AG08395 (cell line): ENCODE results near the gene OPCML.

ENCODE experiments used
- DNase-seq: peaks from one replicate; pipeline ENCODE4 v3.0.0; 2012; ENCODE audit warnings: mixed read lengths, low spot score

Gene OPCML

DNA sequence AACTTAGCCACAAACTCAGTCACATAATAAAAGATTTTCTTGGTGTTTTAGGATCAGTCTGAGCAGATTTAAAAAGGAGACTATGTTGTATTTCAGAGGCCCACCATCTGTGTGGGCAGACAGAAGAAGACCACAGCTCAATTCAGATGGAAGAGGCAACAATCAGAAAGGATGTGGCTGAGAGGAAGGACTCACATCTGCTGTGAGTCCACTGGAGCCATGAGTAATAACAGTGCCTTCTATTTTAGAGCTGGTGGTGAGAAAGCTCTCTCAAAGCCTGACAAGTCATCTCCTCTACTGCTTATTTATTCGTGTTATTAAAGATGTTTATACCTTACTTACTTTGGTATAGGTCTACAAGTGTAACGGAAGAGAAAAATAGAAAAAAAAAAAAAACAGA lies 357.2 kb downstream of the OPCML start:
- DNase-seq: no peak

DNA sequence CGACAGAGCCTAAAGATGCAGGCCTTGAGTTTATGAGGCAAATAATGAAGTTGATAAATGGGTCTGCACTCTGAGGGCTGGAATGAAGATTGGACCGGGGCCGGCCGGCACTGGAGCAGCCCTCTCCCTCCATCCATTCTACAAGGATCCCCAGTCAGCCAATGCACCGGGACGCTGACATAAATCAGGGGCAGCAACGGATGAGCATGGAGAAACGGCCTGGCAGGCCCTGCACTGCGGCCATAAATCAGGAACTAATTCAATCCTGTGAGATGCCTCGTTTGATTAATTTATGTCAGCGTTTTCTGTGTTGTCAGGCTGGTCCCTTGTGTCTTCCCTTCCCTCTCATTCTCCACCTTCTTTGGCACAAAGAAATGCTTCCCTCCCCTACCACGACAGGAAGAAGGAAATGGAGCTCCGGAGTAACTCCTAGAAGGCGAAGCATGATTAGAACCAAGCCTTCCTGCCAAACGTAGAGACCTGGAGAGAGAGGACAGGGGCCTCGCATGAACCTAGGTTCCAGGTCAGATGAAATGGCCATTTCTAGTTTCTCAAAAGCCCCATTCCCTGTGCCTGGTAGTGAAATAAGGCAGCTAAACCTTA lies 358.4 kb downstream of the OPCML start:
- no peak for DNase-seq

DNA sequence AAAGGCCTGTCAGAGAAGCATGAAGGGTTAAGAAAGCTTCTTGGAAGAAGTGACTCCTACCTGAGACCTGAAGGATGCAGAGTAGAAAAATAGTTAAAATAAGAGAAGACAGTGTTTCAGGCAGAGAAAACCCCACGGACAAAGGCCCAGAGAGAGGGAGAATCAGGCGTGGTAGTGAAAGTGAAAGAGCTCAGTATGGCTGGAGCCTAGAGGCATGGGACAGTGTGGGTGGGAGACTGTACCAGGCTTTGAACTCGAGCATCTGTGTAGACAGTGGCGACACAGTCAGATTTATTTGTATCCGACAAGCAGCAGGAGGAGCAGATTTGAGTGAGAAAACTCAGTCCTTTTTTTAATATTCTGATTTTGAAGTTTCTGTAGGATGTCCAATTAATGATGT lies 360.0 kb downstream of the OPCML start:
- no peak for DNase-seq

DNA sequence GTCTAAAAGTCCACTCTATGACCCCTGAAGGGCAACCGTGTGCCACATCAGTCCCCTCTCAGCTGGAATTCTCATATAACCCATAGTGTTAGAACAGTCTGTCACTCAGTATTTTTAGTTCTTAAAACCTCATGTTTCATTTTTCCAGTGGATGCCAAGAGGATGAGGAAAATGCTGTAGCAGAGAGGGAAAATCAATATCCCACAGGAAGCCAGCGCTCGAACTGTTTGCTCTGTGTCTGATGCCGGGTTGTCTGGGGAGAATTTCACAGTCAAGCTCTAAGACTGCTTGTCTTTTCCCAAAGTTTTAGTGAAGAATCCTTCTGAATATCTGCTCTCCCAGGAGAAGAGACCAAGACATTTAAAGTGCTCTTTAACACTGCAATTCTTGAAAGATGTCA lies 360.9 kb downstream of the OPCML start:
- DNase-seq: no peak

DNA sequence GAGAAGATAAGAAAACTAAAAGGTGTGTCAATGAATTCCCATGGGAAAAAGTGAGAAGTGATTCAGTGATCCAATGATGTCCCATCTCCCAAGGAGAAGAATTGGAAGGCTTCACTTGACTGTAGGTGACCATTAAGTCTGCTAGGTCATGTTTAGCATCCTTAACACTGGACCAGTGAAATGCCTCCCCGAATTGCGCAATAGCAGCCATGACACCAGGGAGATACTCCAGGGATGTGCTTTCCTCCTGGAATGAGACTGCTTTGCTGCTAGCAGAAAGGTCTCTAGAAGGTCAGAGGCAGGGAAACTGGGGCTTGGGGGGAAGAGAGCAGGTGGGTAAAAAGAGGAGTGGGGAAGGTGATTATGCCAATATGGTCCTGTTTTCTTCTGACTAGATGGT lies 364.3 kb downstream of the OPCML start:
- DNase-seq: no peak

DNA sequence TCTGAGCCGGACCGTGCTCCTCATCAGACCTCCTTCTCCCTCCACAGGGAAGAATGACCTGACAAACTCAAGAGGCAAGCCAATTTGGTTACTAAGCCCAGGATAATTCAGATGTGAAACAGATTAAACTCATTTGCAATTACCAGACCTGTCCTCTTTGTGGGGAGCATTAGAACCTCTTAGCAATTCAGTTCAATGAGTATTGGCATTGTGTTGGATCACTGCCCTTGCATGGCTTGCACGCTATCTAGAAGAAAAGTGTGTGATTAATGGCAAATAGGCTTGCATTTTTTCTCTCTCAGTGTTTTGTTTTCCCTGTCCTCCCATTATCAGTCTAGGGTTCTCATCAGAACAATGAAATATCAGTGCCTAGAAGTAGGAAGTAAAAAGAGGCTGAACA lies 365.6 kb downstream of the OPCML start:
- DNase-seq: no peak

DNA sequence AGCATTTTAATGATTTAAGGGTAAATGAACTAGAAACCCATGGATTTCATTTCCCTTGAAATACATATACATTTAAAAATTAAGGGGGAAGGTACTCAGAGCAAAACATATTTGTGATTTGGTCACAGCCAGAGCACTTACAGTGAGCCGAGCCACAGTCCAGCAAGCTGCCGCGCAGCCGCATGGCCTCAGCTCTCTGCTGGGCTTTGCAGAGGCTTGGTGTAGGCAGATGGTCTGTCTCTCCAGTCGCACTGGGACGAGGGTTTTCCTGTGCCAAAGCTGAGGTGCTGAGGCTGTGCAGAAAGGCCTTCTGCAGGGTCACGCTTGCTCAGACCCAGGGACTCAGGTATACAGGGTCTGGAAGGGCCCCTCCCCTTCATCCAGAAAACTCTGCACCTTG lies 367.3 kb downstream of the OPCML start:
- no peak for DNase-seq

DNA sequence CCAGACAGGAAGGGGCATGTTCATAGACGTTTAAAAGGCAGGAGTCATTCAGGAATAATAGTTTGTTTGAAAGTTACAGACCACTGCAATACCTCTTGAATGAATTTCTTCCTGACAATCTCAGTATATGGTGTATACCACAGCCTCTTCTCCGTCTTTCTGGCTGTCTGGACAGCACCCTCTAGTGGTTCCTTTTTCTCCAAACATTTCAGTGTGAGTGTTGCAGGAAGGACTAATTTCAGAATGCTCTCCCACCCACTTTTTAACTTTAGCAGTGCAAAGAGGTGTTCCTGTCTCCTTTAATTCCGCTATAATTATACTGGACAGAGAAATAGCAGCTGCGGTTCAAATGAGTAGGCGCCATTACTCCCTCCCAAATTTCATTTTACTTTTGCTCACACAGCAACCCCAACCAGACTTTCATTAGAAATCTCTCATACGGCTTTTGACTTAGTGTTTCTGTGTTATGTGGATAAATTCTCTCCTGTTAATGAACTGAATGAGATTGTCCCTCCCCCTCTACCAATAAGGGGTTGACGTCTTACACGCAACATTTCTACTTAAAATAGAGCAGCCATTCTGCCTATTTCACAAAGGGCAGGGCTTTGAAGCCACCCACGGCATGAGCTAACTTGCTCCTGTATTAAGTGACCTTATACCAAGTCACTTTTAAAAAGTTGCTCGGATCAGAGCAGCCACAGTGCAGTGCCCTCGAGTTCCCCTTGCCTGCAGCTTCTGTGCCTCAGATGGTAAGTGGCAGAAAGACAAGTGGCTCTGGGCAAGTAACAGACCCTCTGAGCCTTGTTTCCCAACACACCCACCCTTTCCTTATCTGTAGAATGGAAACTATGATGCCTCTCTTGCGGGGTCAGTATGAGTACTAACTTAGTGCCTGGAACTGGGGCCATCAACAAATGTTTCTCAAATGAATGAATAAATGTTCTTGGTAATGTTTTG lies 368.6 kb downstream of the OPCML start:
- peak; percentile 45 for DNase-seq

DNA sequence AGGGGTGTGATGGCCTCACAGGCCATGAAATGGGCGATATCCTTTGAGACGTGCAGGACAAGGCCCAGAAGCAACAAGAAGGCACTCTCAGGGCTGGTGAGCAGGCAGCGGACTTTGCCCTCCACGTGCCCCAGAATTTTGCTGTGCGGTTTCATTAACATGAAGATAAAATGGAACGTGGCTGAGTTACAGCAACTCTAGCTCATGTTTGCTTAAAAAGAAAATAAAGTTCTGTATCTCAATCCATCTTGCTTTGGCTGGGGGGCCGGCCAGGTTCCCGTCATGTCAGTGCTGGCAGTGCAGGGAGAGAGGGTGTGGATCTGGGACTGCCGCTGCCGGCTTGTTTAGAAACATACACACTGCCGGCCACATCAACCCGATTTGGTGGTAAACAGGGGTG lies 370.1 kb downstream of the OPCML start:
- no peak for DNase-seq

DNA sequence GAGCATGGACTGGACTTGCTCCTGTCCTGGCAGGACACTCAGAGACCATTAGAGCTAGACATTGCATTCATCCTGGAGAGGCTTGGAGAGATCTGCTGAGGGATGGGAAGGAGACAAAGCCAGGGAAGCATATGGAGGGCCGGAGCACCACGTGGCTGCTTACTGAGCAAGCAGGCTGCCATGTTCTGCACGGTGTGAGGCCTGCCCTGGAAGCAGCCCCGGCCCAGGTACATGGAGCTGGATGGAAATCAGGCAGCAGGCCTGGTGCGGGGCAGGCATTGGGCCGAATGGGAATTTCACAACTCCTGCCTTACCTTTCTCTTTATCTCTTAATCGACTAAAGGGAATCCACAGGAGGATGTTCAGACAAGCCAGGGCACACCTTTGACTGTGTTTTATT lies 371.5 kb downstream of the OPCML start:
- DNase-seq: no peak

DNA sequence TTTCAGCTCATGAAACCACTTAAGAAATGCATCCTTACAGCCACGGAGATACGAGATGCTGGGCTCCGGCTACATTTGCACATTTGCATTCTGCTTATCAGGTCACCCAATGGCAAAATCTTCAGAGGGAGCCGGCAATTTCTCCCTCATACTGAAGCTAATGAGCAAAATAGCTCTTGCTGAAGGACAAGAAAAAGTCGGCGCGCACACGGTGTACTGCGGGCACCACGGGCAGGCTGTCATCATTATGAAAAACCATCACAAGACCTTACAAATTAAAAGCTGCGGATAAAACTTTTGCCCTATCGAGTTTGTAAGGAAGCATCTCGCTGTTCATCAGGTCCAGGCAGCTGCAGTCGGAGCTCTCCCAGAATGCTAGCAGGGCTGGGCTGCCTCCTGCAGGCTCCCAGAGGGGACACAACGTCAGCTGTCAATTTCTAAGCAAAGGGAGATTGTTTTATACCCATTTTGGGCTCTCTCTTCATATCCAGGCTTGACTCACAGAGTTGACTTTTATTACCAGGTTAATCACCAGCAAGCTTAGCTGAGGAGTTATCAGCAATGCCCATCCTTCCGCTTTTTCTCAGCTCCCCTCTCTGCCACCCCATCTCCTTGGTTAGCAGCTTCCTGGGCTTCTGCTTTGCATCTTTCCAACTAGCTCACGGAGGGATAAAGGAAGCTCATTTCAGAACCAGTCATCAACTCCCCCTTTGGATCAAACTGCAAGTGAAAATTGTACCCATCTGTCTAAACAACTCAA lies 375.1 kb downstream of the OPCML start:
- DNase-seq: no peak

DNA sequence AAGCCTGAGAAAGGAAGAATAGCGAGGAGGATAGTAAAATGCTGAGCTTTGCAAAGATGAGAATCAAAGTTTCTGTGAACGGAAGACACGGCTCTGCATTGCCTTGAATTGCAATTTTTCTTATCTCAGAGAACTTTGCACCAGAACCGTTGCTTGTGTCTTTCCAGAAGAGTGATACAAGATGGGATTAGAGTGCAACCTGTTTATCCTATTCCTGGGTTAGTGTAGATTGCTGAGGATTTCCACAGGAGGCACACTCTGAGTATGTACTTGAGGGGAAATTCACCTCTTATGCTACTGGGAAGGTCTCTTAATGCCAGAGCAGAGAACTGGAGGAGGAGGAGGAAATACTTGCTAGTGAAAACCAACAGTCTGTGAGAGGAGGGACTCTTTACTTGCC lies 377.5 kb downstream of the OPCML start:
- DNase-seq: no peak

DNA sequence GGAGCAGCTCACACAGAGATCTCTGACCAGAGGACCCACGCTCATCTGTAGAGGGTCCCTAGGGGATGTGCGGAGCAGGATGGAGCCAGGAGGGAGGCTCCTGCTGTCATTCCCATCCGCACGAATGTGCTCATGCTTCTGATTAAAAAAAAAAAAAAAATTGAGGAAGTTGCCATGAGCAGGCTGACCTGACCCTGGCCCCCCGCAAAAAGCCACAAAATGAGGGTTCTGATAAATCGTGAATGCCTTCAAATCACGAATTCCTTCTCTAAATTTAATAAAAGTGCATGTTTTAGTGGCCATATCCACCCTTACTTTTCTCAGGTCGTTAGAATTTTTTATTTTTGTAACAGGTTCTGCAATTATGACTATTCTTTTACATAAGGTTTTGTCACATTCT lies 378.2 kb downstream of the OPCML start:
- no peak for DNase-seq

DNA sequence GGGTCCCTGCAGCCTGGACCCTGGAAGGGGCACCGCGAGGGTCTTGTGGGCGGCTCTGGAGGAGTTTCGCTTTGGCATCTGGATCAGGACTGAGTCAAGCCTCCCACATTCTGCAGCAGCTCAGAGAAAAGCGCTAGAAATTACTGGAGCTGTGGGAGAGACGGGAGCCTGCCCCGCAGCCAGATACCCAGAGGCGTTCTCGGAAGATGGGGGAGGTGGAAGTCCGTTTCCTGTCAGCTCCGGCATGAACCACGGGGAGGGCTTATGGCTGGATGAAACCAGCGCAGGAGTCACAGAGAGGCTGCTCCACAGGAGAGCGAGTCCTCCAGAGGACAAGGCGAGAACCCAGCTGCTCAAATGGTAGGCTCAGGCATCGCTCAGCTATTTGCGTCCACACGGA lies 379.3 kb downstream of the OPCML start:
- DNase-seq: no peak

DNA sequence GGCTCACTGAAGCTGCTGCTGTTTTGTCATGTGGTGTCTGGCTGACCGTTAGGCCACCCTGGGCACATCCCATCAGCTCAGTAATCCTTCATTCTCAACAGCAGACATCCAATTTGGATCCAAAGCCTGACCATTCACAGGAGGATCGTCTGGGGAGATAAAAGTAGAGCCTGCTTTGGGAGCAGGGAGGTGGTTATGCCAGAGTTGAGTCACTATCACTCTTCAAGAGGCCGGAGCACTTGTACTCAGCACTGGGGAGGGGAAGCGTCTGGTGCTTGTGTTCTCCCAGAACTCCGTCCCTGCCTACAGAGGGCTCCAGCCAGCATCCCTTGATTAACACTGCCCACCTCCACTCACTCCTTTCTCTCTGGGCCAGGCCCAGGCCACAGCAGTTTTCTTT lies 382.6 kb downstream of the OPCML start:
- no peak for DNase-seq

DNA sequence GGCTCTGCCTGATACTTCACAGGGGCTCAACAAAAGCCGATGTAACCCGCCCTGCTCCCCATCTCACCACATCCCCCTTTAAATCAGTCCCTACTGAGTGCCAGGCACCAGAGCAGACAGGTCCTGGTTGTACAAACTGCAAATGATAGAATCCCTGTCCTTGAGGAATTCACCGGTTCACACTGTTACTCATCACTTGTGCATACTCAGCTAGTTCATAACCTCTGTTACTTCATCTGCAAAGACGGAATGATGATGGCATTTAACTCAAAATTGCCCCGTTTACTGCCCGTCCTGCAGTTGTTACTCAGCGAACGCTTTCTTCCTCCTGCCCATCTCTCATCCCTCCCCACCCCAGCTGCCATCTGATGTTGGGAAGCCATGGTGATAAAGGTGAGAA lies 384.7 kb downstream of the OPCML start:
- DNase-seq: no peak

DNA sequence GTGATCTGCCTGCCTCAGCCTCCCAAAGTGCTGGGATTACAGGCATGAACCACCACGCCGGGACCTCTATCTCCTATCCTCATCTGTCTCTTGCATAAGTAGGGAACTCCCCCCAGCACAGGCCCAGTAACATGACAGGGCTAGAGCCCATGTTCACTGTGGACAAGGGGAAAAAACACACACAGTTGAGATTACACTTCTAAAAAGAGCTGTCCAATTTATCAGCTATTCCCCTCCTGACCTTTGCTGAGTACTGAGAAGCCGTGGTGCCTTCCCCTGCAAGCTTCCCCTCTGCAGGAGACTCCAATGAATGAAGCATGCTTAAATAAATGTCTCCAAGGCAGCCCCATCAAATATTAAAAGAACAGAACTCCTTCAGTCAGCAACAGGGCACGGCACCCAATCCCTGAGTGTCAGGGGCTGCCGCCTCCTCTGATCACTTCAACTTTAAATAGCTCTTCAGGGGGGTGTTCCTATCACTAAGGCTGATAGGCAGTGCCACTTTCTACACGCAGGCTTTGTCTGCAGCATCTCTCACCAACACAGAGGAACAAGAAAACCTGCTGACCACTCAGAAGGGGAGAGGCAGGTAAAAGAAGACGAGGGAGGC lies 385.5 kb downstream of the OPCML start:
- no peak for DNase-seq

DNA sequence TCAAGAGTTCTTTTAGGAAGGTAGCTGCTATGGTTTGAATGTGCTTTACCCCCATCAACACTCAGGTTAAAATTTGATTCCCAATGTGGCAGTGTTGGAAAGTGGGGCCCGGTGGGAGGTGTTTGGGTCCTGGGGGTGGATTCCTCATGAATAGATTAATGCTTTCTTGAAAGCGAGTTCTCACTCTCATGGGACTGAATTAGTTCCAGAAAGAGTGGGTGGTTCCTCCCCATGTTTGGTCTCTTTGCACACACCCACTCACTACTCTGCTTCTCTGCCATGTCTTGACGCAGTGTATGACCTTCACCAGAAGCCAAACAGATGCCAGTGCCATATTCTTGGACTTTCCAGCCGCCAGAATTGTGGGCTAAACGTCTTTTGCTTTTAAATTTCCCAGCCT lies 394.4 kb downstream of the OPCML start:
- no peak for DNase-seq

DNA sequence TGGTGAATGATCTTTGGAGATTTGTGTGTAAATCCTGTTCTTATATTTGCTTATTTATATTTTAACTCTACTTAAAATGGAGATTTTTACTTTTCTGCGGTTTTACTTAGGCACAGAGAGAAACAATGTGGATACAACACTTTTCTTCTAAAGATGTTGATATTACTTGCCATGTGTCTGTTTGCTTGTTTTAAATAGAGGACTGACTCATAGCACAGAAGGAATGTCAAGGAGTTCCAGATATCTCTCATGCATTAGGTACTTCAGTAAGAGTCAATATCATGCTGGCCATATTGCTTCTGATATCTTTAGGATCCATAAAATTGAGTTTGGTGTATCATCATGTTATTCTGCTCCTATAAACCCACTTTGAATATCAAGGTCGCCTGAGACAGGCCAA lies 395.0 kb downstream of the OPCML start:
- DNase-seq: no peak

DNA sequence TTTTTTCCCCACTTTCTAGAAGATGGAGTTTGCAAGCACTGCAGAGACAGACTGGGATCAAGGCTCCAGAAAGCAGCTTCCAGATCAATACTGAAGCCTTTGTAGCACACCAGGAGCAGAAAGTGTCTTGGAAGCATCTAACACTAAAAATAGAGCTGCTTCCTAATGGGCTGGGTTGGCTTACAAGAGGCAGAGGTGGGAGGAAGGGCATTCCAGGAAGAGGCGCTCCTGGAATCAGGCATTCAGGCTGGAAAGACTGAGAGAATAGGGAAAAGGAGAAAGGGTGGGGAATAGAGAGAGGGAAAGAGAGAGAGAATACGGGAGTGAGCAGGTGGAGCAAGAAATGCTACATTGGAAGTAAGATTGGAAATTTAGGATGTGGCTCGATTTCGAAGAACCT lies 395.9 kb downstream of the OPCML start:
- no peak for DNase-seq

DNA sequence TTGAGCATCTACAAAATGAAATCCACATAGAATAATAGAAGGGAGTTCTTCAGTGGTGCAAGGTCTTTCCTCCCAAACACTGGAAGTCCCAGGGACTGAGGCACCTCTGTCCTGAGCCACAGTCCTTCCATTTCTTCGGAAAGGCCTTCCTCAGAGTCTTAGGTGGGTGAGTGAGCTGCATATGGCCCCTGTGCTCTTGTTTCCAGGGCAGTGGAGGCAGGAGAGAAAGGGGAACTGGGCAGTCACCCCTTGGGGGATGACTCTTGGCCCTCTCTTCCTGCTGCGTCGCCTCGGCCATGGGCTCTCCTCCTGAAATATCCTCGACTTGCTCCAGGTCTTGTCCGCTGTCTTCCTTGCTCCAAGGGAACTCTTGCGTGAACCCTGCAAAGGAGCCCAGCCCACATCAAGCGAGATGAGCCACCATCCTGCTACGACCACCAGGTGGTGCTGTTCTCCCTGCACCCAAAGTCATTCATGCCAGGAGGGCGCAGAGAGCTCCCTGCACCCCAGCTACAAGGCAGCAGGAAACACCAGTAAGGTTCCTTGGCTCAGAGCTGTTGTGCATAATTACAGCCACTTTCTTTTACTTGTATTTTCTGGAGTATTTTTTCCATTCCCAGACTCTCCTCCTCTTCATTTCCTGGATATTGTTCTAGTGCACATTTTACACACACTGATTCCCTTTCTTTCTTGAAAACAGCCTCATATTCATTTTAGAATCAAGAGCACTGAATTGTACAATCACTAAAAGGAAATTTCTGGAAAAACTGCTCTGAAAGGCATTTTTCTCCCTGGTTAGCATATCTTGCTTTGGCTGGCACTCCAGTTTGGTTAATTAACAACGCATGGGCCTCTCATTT lies 397.8 kb downstream of the OPCML start:
- peak; percentile 62 for DNase-seq

DNA sequence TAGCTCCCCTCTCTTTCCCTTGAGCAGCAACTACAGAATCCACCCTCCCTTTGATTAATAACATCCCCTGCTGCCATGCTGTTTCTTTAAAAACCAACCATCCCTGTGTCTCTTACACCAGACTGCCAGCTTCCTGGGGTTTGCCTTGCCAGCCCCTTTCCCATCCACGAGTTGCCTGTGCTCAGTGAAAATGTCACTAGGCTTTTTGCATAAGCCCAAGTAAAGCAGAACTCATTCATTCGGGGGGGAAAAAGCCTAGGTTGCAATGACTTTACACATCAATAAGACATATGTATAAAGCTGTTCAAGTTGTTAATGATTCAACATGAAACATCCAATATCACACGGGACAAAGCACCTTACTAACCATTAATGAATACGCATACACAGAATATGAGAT lies 398.7 kb downstream of the OPCML start:
- no peak for DNase-seq
